Neural cell (in vitro differentiated cells): ENCODE results near the gene DRD1.

Experiments
- CTCF ChIP-seq: fragments of 450-650 bp; IDR thresholded peaks from 2 replicates; pipeline ENCODE4 v1.5.1; 2014; ENCODE audit warnings: antibody characterized with exemption, mild to moderate bottlenecking, moderate library complexity; ENCODE audit not compliant: poor library complexity, severe bottlenecking
- EP300 ChIP-seq: fragments of 450-650 bp; conservative IDR thresholded peaks from 2 replicates; pipeline ENCODE4 v1.6.1; 2014; ENCODE audit warnings: antibody characterized with exemption, mild to moderate bottlenecking, moderate library complexity; ENCODE audit not compliant: poor library complexity, severe bottlenecking
- EZH2 ChIP-seq: fragments of 200-600, 300-800 bp; shearing (Covaris generic), sonication (generic); IDR thresholded peaks from 2 replicates; pipeline ENCODE4 v1.6.1; 2014; ENCODE audit warnings: antibody characterized with exemption, low read length, borderline replicate concordance, mild to moderate bottlenecking; ENCODE audit not compliant: insufficient read depth, poor library complexity, severe bottlenecking
- MXI1 ChIP-seq: fragments of 450-650 bp; conservative IDR thresholded peaks from 2 replicates; pipeline ENCODE4 v1.6.1; 2014; ENCODE audit warnings: antibody characterized with exemption, mild to moderate bottlenecking; ENCODE audit not compliant: poor library complexity, severe bottlenecking
- POLR2AphosphoS5 ChIP-seq: IDR thresholded peaks from 2 replicates; pipeline ENCODE4 v1.6.1; 2012
- RAD21 ChIP-seq: fragments of 450-650 bp; conservative IDR thresholded peaks from 2 replicates; pipeline ENCODE4 v1.6.1; 2014; ENCODE audit warnings: antibody characterized with exemption, mild to moderate bottlenecking, moderate library complexity
- REST ChIP-seq: IDR thresholded peaks from 2 replicates; pipeline ENCODE4 v1.6.1; 2012; ENCODE audit warnings: borderline replicate concordance
- TAF1 ChIP-seq: IDR thresholded peaks from 2 replicates; pipeline ENCODE4 v1.6.1; 2012; ENCODE audit warnings: low read depth

DNA sequence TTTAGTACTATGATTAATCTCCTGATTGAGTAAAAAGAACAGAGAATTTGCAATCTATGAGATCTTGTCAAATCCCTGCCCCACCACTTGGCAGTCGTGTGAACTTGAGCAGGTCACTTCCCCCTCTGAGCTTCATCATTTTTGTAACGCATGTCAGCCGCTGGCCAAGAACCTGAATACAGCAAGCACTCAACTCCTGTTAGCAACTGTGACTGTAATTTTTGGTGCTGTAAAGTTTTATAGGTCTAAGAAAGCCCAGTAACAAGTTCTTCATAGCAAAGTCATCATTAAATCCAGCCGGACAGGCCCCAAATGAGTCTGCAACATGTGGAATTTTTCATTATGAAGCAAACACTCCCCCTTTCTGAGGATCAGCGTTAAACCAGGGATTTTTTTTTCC is 49.4 kb downstream of the DRD1 start:
- TF ChIP-seq CTCF = no peak
- TF ChIP-seq EZH2 = no peak
- TF ChIP-seq MXI1 = no peak
- no peak for TF ChIP-seq POLR2AphosphoS5
- TF ChIP-seq TAF1 = no peak
- TF ChIP-seq EP300 = no peak
- no peak for TF ChIP-seq REST
- TF ChIP-seq RAD21 = no peak
